GM21360 (cell line): ENCODE results near the gene THUMPD2.

Experiments used
- ATAC-seq: cut with Tn5 transposase; IDR thresholded peaks from one replicate; pipeline ENCODE4 v1.9.1; 2021; ENCODE audit warnings: mild to moderate bottlenecking, moderate library complexity; ENCODE audit not compliant: unreplicated experiment

Gene THUMPD2

GRCh38 chr2:39720970-39721369 is 58.1 kb downstream of the THUMPD2 start:
- no peak for ATAC-seq

GRCh38 chr2:39719317-39719716 is 59.7 kb downstream of the THUMPD2 start:
- no peak for ATAC-seq

- ATAC-seq: no peak
Measured at GRCh38 chr2:39718483-39718882, 60.6 kb downstream of the THUMPD2 start.

GRCh38 chr2:39717067-39717466 is 62.0 kb downstream of the THUMPD2 start:
- ATAC-seq: no peak

- ATAC-seq: no peak
Measured at GRCh38 chr2:39715822-39716221, 63.2 kb downstream of the THUMPD2 start.

GRCh38 chr2:39715095-39715494 is 64.0 kb downstream of the THUMPD2 start:
- ATAC-seq: no peak

- no peak for ATAC-seq
Measured at GRCh38 chr2:39712953-39713352, 66.1 kb downstream of the THUMPD2 start.

- no peak for ATAC-seq
Measured at GRCh38 chr2:39710807-39711206, 68.3 kb downstream of the THUMPD2 start.

GRCh38 chr2:39708003-39708402 is 71.1 kb downstream of the THUMPD2 start:
- ATAC-seq: no peak

- no peak for ATAC-seq
Measured at GRCh38 chr2:39706945-39707344, 72.1 kb downstream of the THUMPD2 start.

- no peak for ATAC-seq
Measured at GRCh38 chr2:39706312-39706711, 72.7 kb downstream of the THUMPD2 start.

- ATAC-seq: no peak
Measured at GRCh38 chr2:39705638-39706037, 73.4 kb downstream of the THUMPD2 start.

GRCh38 chr2:39704540-39704939 is 74.5 kb downstream of the THUMPD2 start:
- ATAC-seq: no peak

- no peak for ATAC-seq
Measured at GRCh38 chr2:39703181-39703872, 75.7 kb downstream of the THUMPD2 start.

GRCh38 chr2:39701137-39701536 is 77.9 kb downstream of the THUMPD2 start:
- no peak for ATAC-seq

- no peak for ATAC-seq
Measured at GRCh38 chr2:39697454-39697853, 81.6 kb downstream of the THUMPD2 start.

- no peak for ATAC-seq
Measured at GRCh38 chr2:39696838-39697237, 82.2 kb downstream of the THUMPD2 start.

- no peak for ATAC-seq
Measured at GRCh38 chr2:39696101-39696553, 82.9 kb downstream of the THUMPD2 start.

GRCh38 chr2:39693245-39693644 is 85.8 kb downstream of the THUMPD2 start:
- no peak for ATAC-seq

GRCh38 chr2:39689876-39690275 is 89.2 kb downstream of the THUMPD2 start:
- ATAC-seq: no peak

GRCh38 chr2:39689272-39689841 is 89.7 kb downstream of the THUMPD2 start:
- no peak for ATAC-seq

- ATAC-seq: no peak
Measured at GRCh38 chr2:39688181-39688580, 90.9 kb downstream of the THUMPD2 start.

- ATAC-seq: no peak
Measured at GRCh38 chr2:39686456-39686855, 92.6 kb downstream of the THUMPD2 start.
